Transverse colon (tissue), 4 donors: ENCODE data around the gene C1orf198.

ENCODE experiments used
- CTCF ChIP-seq, 5 experiments: fragments of 200-600 bp in 3 of 5; fragments of 450-650 bp in 2 of 5; sonication (generic) in 3 of 5; IDR thresholded peaks; 1 replicate in 2 of 5; 2 replicates in 3 of 5; pipeline ENCODE4 v1.5.1; 2016 to 2017; ENCODE audit warnings: antibody characterized with exemption in 5 of 5, inconsistent platforms in 3 of 5, mild to moderate bottlenecking in 2 of 5, moderate library complexity in 1 of 5
- POLR2A ChIP-seq: fragments of 450-650 bp; IDR thresholded peaks from one replicate; pipeline ENCODE4 v1.6.1; 2016; ENCODE audit warnings: antibody characterized with exemption, mild to moderate bottlenecking, moderate library complexity
- POLR2AphosphoS5 ChIP-seq, 3 donors: sonication (generic); formaldehyde crosslinking; IDR thresholded peaks; one replicate each; pipeline ENCODE4 v1.6.1; 2016; ENCODE audit warnings: antibody characterized with exemption in 3 of 3

- TF ChIP-seq CTCF (IDR thresholded peaks at IDR 0.05) (no peak), POLR2A (no peak), POLR2AphosphoS5 (IDR thresholded peaks at IDR 0.05) (no peak)
Measured at GRCh38 chr1:230832476-230832875, 35.8 kb downstream of the C1orf198 start.
